Vagina (tissue), 2 donors: ENCODE data around the gene GPR27. TPM values are rescaled to one million over a fixed set of nuclear protein-coding genes. Genes with fewer than 3 reads are reported as not detected.

Experiments used
- DNase-seq, 2 donors: peaks; one replicate each; pipeline ENCODE4 v3.0.0-alpha.2; 2017; ENCODE audit errors: extremely low spot score in 2 of 2
- H3K27ac ChIP-seq: fragments of 200-600 bp; sonication (generic); one replicate; pipeline ENCODE4 v1.5.1; 2019
- H3K27me3 ChIP-seq: fragments of 200-600 bp; sonication (generic); one replicate; pipeline ENCODE4 v1.5.1; 2019
- H3K36me3 ChIP-seq, 2 donors: fragments of 200-600 bp; sonication (generic); one replicate each; pipeline ENCODE4 v1.5.1; 2017 to 2019
- H3K4me1 ChIP-seq: fragments of 200-600 bp; sonication (generic); one replicate; pipeline ENCODE4 v1.5.1; 2019
- H3K4me3 ChIP-seq, 2 donors: fragments of 200-600 bp; sonication (generic); 1 replicate in 1 of 2; 2 replicates in 1 of 2; pipeline ENCODE4 v1.5.1; 2016 to 2019
- H3K9me3 ChIP-seq: fragments of 200-600 bp; sonication (generic); one replicate; pipeline ENCODE4 v1.5.1; 2019
- CTCF ChIP-seq, 3 experiments: fragments of 450-650 bp in 2 of 3; fragments of 200-600 bp in 1 of 3; sonication (generic) in 1 of 3; IDR thresholded peaks; one replicate each; pipeline ENCODE4 v1.5.1; 2017 to 2019; ENCODE audit warnings: antibody characterized with exemption in 3 of 3, mild to moderate bottlenecking in 2 of 3, moderate library complexity in 2 of 3
- POLR2A ChIP-seq, 2 donors: fragments of 450-650 bp; IDR thresholded peaks; one replicate each; pipeline ENCODE4 v1.6.1; 2017; ENCODE audit warnings: antibody characterized with exemption in 2 of 2, mild to moderate bottlenecking in 2 of 2, moderate library complexity in 2 of 2
- POLR2AphosphoS5 ChIP-seq, 2 donors: sonication (generic); formaldehyde crosslinking; IDR thresholded peaks; one replicate each; pipeline ENCODE4 v1.9.0; 2017; ENCODE audit warnings: antibody characterized with exemption in 2 of 2, mild to moderate bottlenecking in 2 of 2, low read depth in 1 of 2; ENCODE audit not compliant: insufficient read depth in 1 of 2
- intact Hi-C: fragments of 100-400 bp; cut with DNase I; formaldehyde crosslinking; loops from one replicate; pipeline ENCODE4 v1.15.1; 2023
- total RNA-seq: library from RNA; depleted of rRNA; stranded (reverse); fragments of >200 nt; gene quantifications from one replicate; pipeline ENCODE4 v1.2.3, GENCODE V29; 2016

GPR27 gene
- total RNA-seq, 1 donor from 2014 or later: 1.2 TPM

GRCh38 chr3:71789922-71790321, 36.3 kb downstream of the GPR27 start:
- no peaks in the 10 kb centered on the region for H3K27me3 ChIP-seq
- intact Hi-C loops: no loop called here
- TF ChIP-seq POLR2AphosphoS5 (IDR thresholded peaks at IDR 0.05; ENCODE audit: insufficient read depth in 1 of 2, low read depth in 1 of 2) (no peak), CTCF (IDR thresholded peaks at IDR 0.05) (no peak), POLR2A (IDR thresholded peaks at IDR 0.05) (no peak)
- no peaks in the 10 kb centered on the region for H3K9me3 ChIP-seq
- H3K4me1 ChIP-seq: peaks cover 11% of the 10 kb centered on the region
- H3K4me3 ChIP-seq: no peak overlapping the region
- H3K27ac ChIP-seq: no peak overlapping the region
- H3K36me3 ChIP-seq: no peaks in the 10 kb centered on the region
- DNase-seq: no peak

DNA sequence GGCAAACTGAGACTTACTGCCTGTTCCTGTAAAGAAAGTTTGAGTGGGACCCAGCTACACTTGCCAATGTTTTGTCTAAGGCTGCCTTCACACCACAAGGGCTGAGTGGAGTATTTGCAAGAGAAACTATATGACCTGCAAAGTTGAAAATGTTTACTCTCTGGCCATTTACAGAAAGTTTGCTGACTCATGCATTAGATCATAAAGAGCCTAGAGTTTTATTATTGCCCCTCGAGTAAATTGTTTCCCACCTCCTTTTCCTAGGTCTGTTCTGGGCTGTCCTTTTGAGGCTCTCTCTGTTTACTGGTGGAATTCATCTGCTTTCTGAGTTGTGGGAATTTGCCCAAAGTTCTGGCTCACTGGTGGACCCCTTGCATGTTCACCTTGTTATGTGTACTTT, 38.0 kb downstream of the GPR27 start:
- intact Hi-C loops: no loop called here
- Histone ChIP-seq H3K4me3 (no peak overlapping the region), H3K36me3 (no peaks in the 10 kb centered on the region), H3K4me1 (no peaks in the 10 kb centered on the region), H3K27me3 (no peaks in the 10 kb centered on the region), H3K9me3 (no peaks in the 10 kb centered on the region), H3K27ac (no peak overlapping the region)
- no peak for DNase-seq
- no peak for TF ChIP-seq CTCF (IDR thresholded peaks at IDR 0.05)
- TF ChIP-seq POLR2AphosphoS5 (IDR thresholded peaks at IDR 0.05; ENCODE audit: insufficient read depth in 1 of 2, low read depth in 1 of 2): no peak
- TF ChIP-seq POLR2A (IDR thresholded peaks at IDR 0.05): no peak

- intact Hi-C loops: no loop called here
- no peaks in the 10 kb centered on the region for H3K36me3 ChIP-seq
These were observed 42.6 kb downstream of the GPR27 start for GRCh38 chr3:71796290-71796689.

DNA sequence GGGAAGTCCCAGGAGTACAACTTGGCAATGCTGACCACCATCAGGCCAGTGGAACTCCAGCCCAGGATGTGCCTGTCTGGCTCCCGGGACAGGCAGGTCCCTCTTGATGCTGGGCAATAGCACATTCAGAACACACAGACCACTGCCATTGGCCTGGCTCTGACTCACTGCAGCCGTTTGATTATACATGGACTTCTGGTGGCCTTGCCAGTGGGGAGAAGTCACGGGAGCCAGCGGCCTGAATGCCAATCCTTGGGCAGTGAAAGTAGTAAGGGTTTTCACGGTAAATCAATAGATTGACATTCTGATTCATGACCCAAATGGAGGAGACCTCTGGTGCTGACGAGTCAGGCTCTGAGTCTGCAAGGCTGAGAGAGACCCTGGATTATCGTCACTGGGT, 43.8 kb downstream of the GPR27 start:
- intact Hi-C loops: no loop called here
- H3K36me3 ChIP-seq: no peaks in the 10 kb centered on the region
- no peaks in the 10 kb centered on the region for H3K27me3 ChIP-seq
- H3K4me3 ChIP-seq: no peak overlapping the region
- no peak for TF ChIP-seq POLR2AphosphoS5 (IDR thresholded peaks at IDR 0.05; ENCODE audit: insufficient read depth in 1 of 2, low read depth in 1 of 2)
- no peak for TF ChIP-seq CTCF (IDR thresholded peaks at IDR 0.05)
- TF ChIP-seq POLR2A (IDR thresholded peaks at IDR 0.05): no peak
- DNase-seq: no peak
- no peaks in the 10 kb centered on the region for H3K9me3 ChIP-seq
- no peaks in the 10 kb centered on the region for H3K4me1 ChIP-seq
- H3K27ac ChIP-seq: no peak overlapping the region

More at GRCh38 chr3:71796290-71796689, 42.6 kb downstream of the GPR27 start:
- no peaks in the 10 kb centered on the region for H3K9me3 ChIP-seq
- H3K27me3 ChIP-seq: no peaks in the 10 kb centered on the region
- H3K4me1 ChIP-seq: no peaks in the 10 kb centered on the region
- TF ChIP-seq POLR2AphosphoS5 (IDR thresholded peaks at IDR 0.05; ENCODE audit: insufficient read depth in 1 of 2, low read depth in 1 of 2) (no peak), CTCF (IDR thresholded peaks at IDR 0.05) (no peak), POLR2A (IDR thresholded peaks at IDR 0.05) (no peak)
- H3K27ac ChIP-seq: no peak overlapping the region
- H3K4me3 ChIP-seq: no peak overlapping the region
- DNase-seq: no peak

DNA sequence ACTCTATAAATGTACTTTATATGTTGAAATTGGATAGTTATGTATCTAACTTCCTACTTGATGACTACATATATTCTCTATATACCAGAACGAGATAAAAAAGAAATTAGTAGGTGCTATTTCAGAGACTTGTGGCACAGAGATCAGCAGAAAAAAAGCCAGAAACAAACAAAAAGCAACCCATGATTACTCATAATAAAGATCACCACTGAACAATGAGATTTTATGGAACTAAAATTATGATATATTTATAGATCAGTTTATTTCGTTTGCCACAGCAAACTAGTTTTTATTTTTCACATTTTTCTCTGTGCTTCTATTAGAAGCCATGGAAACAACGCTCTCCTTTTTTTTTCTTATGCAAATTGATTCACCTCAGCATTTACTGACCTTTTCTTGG, 46.4 kb downstream of the GPR27 start:
- Histone ChIP-seq H3K27me3 (no peaks in the 10 kb centered on the region), H3K9me3 (no peaks in the 10 kb centered on the region), H3K4me3 (no peak overlapping the region), H3K36me3 (no peaks in the 10 kb centered on the region), H3K4me1 (no peaks in the 10 kb centered on the region), H3K27ac (no peak overlapping the region)
- no peak for TF ChIP-seq POLR2AphosphoS5 (IDR thresholded peaks at IDR 0.05; ENCODE audit: insufficient read depth in 1 of 2, low read depth in 1 of 2)
- TF ChIP-seq POLR2A (IDR thresholded peaks at IDR 0.05): no peak
- no peak for TF ChIP-seq CTCF (IDR thresholded peaks at IDR 0.05)
- intact Hi-C loops: no loop called here
- DNase-seq: no peak
